Right atrium auricular region (tissue), 2 donors: ENCODE results near the gene GOLGA6L7. TPM values are rescaled to one million over a fixed set of nuclear protein-coding genes. Genes with fewer than 3 reads are reported as not detected.

Experiments
- DNase-seq: peaks from one replicate; pipeline ENCODE4 v3.0.0-alpha.2; 2019; ENCODE audit warnings: low spot score
- H3K27ac ChIP-seq, 2 donors: fragments of 200-600 bp; sonication (generic); 1 replicate in 1 of 2; 2 replicates in 1 of 2; pipeline ENCODE4 v1.5.1; 2016 to 2019
- H3K27me3 ChIP-seq, 2 donors: fragments of 200-600 bp; sonication (generic); one replicate each; pipeline versions ENCODE4 v1.5.1 to v1.6.0; 2017 to 2019
- H3K36me3 ChIP-seq: fragments of 200-600 bp; sonication (generic); one replicate; pipeline ENCODE4 v1.5.1; 2016
- H3K4me1 ChIP-seq, 2 donors: fragments of 200-600 bp; sonication (generic); one replicate each; pipeline versions ENCODE4 v1.5.1 to v1.6.0; 2017 to 2019
- H3K4me3 ChIP-seq, 2 donors: fragments of 200-600 bp; sonication (generic); 1 replicate in 1 of 2; 2 replicates in 1 of 2; pipeline ENCODE4 v1.5.1; 2017 to 2019; ENCODE audit warnings: mild to moderate bottlenecking in 1 of 2, moderate library complexity in 1 of 2
- H3K9me3 ChIP-seq, 2 donors: fragments of 200-600 bp; sonication (generic); one replicate each; pipeline ENCODE4 v1.5.1; 2019
- total RNA-seq, 2 donors: library from RNA; depleted of rRNA; stranded (reverse); fragments of >200 nt; gene quantifications; one replicate each; pipeline ENCODE4 v1.1.0, GENCODE V29; 2016
- TF ChIP-seq, protein P1 (sequence below), 2 donors: fragments of 200-600 bp; sonication (generic); IDR thresholded peaks; one replicate each; pipeline ENCODE4 v1.5.1; 2019; ENCODE audit warnings: antibody characterized with exemption in 2 of 2

GOLGA6L7 gene
- total RNA-seq, 2 donors from 2014 or later = not detected

DNA sequence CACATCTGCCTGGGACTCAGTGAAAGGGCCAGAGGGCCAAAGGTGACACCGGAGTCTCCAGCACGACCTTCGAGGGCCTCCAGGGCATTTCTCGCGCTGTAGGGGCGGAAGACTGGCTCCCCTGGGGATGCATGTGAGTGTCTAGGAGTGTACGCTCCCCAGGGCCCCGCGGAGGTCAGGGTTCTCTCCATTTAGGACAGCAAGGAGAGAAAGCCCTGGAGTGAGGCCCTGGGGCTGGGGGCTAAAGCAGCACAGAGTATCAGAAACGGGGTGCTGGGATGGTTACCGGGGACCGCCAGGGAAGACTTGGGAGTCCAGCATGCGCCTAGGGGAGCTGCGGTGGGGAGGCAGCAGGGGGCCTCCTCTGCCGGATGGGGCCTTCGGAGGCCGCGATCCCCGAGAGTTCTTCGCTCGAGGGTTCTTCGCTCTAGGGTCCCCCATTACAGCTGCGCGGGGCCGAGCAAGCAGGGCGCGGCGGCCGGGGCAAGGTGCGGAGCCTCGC is 36.7 kb upstream of the GOLGA6L7 start:
- H3K27ac ChIP-seq = no peak overlapping the region
- peaks cover 0 to 8% of the 10 kb centered on the region in 2 donors for H3K27me3 ChIP-seq
- H3K4me1 ChIP-seq = peaks cover 0 to 13% of the 10 kb centered on the region in 2 donors
- TF ChIP-seq, protein P1, sequence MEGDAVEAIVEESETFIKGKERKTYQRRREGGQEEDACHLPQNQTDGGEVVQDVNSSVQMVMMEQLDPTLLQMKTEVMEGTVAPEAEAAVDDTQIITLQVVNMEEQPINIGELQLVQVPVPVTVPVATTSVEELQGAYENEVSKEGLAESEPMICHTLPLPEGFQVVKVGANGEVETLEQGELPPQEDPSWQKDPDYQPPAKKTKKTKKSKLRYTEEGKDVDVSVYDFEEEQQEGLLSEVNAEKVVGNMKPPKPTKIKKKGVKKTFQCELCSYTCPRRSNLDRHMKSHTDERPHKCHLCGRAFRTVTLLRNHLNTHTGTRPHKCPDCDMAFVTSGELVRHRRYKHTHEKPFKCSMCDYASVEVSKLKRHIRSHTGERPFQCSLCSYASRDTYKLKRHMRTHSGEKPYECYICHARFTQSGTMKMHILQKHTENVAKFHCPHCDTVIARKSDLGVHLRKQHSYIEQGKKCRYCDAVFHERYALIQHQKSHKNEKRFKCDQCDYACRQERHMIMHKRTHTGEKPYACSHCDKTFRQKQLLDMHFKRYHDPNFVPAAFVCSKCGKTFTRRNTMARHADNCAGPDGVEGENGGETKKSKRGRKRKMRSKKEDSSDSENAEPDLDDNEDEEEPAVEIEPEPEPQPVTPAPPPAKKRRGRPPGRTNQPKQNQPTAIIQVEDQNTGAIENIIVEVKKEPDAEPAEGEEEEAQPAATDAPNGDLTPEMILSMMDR (IDR thresholded peaks at IDR 0.05) = no peak
- no peak for DNase-seq
- no peaks in the 10 kb centered on the region for H3K36me3 ChIP-seq
- peak overlapping the region; percentile 34 to 53 for H3K4me3 ChIP-seq
- no peaks in the 10 kb centered on the region for H3K9me3 ChIP-seq

DNA sequence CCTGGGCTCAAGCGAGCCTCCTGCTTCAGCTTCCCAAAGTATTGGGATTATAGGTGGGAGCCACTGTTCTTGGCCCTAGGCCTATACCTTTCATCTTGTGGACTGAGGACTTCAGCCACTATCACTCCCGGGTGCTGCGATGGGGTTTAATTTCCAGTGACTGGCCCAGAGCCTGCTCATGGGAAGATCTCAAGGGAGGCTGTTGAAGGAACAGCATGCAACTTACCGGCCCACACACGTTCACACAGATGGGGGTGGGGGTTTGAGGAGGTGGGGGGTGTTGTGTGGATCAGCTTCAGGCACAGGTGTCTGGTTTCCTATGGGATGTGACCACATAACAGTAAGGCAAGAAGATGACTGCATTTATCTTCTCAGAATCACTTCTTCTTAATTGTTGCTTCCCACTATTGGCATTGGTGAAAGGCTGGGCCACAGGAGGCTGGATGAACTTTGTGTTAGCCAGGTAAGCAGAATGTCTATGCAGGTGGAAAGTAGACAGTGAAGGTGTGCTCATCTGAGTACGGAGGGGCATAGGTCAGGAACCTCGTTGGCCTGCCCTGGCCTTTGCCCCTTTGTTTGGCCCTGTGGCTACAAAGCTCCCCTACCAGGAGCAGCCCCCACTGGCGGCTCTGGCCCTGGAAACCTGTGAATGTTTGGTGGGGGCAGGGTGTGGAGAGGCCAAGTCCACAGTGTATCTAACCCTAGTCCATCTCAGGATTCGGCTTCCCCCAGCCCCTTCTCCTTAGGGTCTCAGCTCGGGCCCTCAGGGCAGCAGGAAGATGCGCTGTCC is 35.9 kb upstream of the GOLGA6L7 start:
- no peak for DNase-seq
- Histone ChIP-seq H3K36me3 (no peaks in the 10 kb centered on the region), H3K4me3 (no peak overlapping the region), H3K27ac (no peak overlapping the region), H3K9me3 (no peaks in the 10 kb centered on the region), H3K27me3 (peaks cover 0 to 8% of the 10 kb centered on the region in 2 donors), H3K4me1 (peaks cover 0 to 13% of the 10 kb centered on the region in 2 donors)
- TF ChIP-seq, protein P1 (IDR thresholded peaks at IDR 0.05) = no peak

GRCh38 chr15:28881600-28881999 is 33.2 kb upstream of the GOLGA6L7 start:
- Histone ChIP-seq H3K9me3 (no peaks in the 10 kb centered on the region), H3K36me3 (no peaks in the 10 kb centered on the region), H3K4me3 (no peak overlapping the region), H3K27me3 (peaks cover 0 to 3% of the 10 kb centered on the region in 2 donors), H3K27ac (no peak overlapping the region), H3K4me1 (peaks cover 0 to 10% of the 10 kb centered on the region in 2 donors)
- TF ChIP-seq, protein P1 (IDR thresholded peaks at IDR 0.05) = no peak
- DNase-seq = no peak

DNA sequence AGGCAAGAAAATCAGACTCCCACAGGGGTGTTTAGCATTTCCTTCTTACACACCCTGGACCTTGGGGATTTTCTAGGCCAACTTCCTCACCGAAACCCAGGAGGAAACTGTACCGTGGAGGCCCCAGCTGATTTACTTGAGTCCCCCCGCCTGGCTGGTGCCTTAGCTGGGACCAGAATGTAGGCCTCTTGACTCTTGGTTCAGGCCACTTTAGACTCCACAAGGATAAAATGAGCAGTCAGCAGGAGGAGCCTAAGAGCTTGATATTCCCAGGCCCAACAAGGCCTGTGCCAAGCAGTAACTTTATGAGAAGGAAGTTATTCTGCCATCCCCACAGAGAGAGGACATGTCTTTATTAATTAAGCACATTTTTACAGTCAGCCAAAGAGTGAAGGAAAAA is 32.7 kb upstream of the GOLGA6L7 start:
- Histone ChIP-seq H3K4me1 (peaks cover 0 to 6% of the 10 kb centered on the region in 2 donors), H3K27ac (no peak overlapping the region), H3K36me3 (no peaks in the 10 kb centered on the region), H3K4me3 (no peak overlapping the region), H3K27me3 (no peaks in the 10 kb centered on the region), H3K9me3 (no peaks in the 10 kb centered on the region)
- no peak for DNase-seq
- TF ChIP-seq, protein P1 (IDR thresholded peaks at IDR 0.05) = no peak

- Histone ChIP-seq H3K27ac (no peak overlapping the region), H3K9me3 (no peaks in the 10 kb centered on the region), H3K4me1 (peaks cover 0 to 5% of the 10 kb centered on the region in 2 donors), H3K36me3 (no peaks in the 10 kb centered on the region), H3K4me3 (no peak overlapping the region), H3K27me3 (no peaks in the 10 kb centered on the region)
- TF ChIP-seq, protein P1 (IDR thresholded peaks at IDR 0.05) = no peak
- no peak for DNase-seq
Observed at GRCh38 chr15:28880680-28881079, 32.2 kb upstream of the GOLGA6L7 start.
